GM19238 (cell line): ENCODE data around the gene MIA.
"Not testable (repeated sequence)": the region's sequence is repeated elsewhere in the genome, so short reads cannot be mapped to it uniquely, and the experiment has no call there.

Experiments
- DNase-seq: peaks from one replicate; pipeline ENCODE4 v3.0.0; 2011; ENCODE audit warnings: low spot score; ENCODE audit not compliant: insufficient read length

MIA gene

GRCh38 chr19:40777937-40778705 is 2.8 kb downstream of the MIA start, which contains the start of gene RAB4B:
Gene RAB4B, plus strand, starts transcription at chr19:40778247. Its CDS starts 129 bp downstream, at chr19:40778376.
- peak; percentile 91 for DNase-seq

GRCh38 chr19:40778706-40779284 is 3.5 kb downstream of the MIA start:
- DNase-seq = no peak

GRCh38 chr19:40780582-40780981 is 5.3 kb downstream of the MIA start:
- DNase-seq = no peak

- no peak for DNase-seq
Measured at GRCh38 chr19:40781140-40781539, 5.8 kb downstream of the MIA start.

- no peak for DNase-seq
Measured at GRCh38 chr19:40783711-40784110, 8.4 kb downstream of the MIA start.

GRCh38 chr19:40784146-40784545 is 8.8 kb downstream of the MIA start:
- DNase-seq = not testable (repeated sequence)

- DNase-seq = no peak
Measured at GRCh38 chr19:40785526-40785925, 10.2 kb downstream of the MIA start.

- no peak for DNase-seq
Measured at GRCh38 chr19:40786060-40787037, 11.0 kb downstream of the MIA start.

GRCh38 chr19:40791349-40791748 is 16.0 kb downstream of the MIA start:
- DNase-seq = no peak

- DNase-seq = no peak
Measured at GRCh38 chr19:40791996-40792395, 16.7 kb downstream of the MIA start.

GRCh38 chr19:40797166-40797962 is 22.0 kb downstream of the MIA start:
- no peak for DNase-seq

GRCh38 chr19:40797963-40798682 is 22.8 kb downstream of the MIA start:
- peak; percentile 84 for DNase-seq

- DNase-seq = peak; percentile 89
Measured at GRCh38 chr19:40798683-40799557, 23.6 kb downstream of the MIA start, which contains the start of gene EGLN2. Gene EGLN2, plus strand, starts transcription at chr19:40799191. Its CDS starts 1,382 bp downstream, at chr19:40800573.

GRCh38 chr19:40799558-40800338 is 24.4 kb downstream of the MIA start:
- peak; percentile 47 for DNase-seq

GRCh38 chr19:40800339-40800996 is 25.1 kb downstream of the MIA start:
- DNase-seq = no peak

GRCh38 chr19:40800997-40801377 is 25.7 kb downstream of the MIA start:
- DNase-seq = no peak

- no peak for DNase-seq
Measured at GRCh38 chr19:40801426-40802299, 26.3 kb downstream of the MIA start.
